GM21619 (cell line): Measurements from ENCODE around the gene SEMA4D.
"Not testable (repeated sequence)": the region's sequence is repeated elsewhere in the genome, so short reads cannot be mapped to it uniquely, and the experiment has no call there.

Source experiments
- ATAC-seq: cut with Tn5 transposase; IDR thresholded peaks from one replicate; pipeline ENCODE4 v1.9.1; 2021; ENCODE audit not compliant: unreplicated experiment

The SEMA4D gene

GRCh38 chr9:89483592-89484474 lies 14.1 kb downstream of the SEMA4D start:
- peak; percentile 79 for ATAC-seq

DNA sequence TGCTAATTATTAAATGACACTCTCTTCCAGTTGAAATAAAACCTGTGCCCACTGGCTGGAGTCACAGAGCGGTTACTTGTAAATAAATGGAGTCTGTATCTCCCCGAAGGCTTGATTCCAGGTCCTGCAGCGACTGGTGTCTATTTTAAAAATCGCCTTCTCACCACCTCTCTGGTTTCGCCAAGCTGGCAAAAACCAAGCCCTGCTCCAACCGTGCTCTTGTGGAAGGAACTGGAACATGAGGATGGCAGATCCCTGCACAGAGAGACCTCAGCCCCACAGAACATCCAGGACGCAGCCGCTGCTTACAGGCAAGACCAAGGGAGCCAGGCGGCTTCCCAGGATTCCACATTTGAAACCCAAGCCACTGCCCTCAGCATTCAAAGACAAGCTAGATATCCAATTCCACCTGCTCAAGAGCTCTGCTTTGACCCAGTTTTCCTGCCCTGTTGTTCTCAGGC lies 15.0 kb downstream of the SEMA4D start:
- no peak for ATAC-seq

DNA sequence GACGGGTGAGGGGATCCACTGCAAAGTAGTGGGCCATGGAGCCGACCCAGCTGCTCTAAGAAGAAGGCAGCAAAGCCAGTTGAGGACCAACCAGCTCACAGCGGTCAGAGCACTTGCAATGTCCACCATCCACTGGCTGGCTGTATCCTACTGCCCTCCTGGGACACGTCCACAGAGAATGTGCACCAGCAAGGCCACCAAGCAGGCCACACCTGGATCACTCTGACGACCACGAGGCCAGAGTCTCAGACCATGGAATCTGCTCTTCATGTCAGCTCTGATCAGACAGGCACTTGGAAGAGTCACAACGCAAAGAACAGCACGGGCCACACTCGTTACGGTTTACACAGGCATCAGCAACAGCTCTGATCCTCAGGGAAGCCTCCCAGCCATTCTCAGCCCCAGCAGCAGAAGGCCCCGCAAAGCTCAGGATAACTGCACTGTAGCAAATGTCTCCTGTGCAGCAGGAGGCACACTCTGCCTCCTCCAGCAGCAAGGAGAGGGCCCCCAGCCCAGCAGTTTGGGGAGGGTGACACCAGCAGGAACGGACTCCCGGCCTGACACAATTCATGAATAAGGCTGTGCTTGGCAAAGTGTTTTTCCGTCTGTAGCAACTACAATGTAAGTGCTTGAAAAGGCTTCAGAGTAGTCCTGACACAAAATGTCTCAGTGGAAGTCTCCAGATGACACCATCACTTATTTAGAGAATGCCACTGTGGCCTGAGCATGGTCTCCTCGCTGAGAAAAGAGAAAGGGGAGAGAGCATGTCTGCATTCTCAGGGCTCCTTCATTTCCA lies 15.7 kb downstream of the SEMA4D start:
- ATAC-seq, result no peak

DNA sequence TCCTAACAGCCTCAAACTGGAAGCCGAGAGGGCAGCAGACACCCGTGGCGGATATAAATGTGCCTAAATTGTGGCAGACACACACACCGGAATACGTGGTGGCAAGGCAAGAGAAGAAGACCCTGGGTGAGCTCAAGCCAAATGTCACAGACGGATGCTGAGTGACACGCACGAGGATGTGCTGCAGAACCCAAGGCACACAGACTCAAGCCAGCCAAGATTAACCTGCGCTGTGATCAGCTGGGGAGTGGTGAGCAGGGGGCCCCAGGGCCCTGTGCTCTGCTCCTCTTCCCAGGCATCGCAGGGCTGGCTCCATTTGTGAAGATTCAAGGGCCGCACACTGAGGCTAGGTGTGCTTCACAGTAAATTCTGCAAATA lies 16.4 kb downstream of the SEMA4D start:
- no peak for ATAC-seq

- ATAC-seq, result no peak
Measured at GRCh38 chr9:89480825-89481537, 16.9 kb downstream of the SEMA4D start.

DNA sequence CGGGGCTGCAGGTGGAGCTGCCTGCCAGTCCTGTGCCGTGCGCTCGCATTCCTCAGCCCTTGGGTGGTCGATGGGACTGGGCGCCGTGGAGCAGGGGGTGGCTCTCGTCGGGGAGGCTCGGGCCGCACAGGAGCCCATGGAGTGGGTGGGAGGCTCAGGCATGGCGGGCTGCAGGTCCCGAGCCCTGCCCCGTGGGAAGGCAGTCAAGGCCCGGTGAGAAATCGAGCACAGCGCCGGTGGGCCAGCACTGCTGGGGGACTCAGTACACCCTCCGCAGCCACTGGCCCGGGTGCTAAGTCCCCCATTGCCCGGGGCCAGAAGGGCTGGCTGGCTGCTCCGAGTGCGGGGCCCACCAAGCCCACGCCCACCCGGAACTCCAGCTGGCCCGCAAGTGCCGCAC lies 17.5 kb downstream of the SEMA4D start:
- not testable (repeated sequence) for ATAC-seq

DNA sequence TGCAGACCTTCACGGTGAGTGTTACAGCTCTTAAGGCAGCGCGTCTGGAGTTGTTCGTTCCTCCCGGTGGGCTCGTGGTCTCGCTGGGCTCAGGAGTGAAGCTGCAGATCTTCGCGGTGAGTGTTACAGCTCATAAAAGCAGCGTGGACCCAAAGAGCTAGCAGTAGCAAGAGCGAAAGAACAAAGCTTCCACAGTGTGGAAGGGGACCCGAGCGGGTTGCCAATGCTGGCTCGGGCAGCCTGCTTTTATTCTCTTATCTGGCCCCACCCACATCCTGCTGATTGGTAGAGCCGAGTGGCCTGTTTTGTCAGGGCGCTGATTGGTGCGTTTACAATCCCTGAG lies 18.3 kb downstream of the SEMA4D start:
- ATAC-seq, result not testable (repeated sequence)

- ATAC-seq, result no peak
Measured at GRCh38 chr9:89478821-89479668, 18.9 kb downstream of the SEMA4D start.

DNA sequence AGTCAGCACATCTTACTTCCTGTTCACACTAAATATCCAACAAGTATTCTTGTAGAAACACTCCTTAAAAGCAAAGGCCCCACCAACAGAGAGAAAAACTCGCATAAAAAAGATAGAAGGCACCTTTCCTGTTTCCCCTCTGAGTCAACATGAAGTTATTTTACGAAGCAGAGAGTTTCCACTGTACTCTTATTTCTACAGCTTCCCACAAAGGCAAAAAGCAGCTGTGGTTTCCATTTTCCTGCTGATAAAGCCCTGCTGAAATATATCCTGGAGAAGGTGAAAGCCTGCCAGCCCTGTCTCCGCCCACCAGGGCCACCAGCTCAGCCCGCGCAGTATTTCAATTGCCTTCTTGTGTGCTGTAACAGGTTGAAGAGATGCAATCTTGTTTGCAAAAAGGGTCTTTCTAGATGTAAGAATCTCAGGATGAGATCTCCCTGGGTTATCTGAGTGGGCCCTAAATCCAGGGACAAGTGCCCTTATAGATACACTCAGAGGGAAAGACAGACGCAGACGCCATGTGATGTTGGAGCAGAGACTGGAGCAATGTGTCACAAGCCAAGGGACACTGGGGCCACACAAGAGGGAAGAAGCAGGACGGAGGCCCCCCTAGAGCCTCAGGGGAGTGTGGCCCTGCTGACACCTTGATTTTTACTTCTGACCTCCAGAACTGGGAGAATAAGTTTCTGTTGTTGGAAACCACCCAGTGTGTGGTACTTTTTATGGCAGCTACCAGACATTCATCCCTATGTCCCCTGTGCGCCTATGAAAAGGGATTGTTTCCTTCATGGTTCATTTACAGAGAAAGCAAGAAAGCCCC lies 19.9 kb downstream of the SEMA4D start:
- no peak for ATAC-seq

DNA sequence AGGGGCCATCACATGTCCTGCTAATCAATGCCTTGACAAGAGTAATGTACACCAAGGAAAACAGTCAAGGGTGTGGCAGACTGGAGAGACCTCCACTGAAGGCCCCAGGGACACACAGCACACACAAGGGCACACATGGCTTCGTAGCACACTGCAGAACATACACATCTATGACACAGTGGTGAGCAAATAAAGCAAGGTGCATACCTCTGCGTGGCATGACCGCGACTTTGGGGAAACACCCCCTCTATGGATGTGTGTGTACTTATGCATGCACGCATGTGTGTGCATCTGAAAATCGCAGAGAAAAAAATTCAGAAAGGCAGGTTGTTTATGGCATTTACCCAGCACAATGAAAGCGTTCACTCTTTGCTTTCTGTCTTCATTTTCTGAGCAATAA lies 20.5 kb downstream of the SEMA4D start:
- no peak for ATAC-seq

GRCh38 chr9:89476546-89476945 lies 21.4 kb downstream of the SEMA4D start:
- no peak for ATAC-seq

DNA sequence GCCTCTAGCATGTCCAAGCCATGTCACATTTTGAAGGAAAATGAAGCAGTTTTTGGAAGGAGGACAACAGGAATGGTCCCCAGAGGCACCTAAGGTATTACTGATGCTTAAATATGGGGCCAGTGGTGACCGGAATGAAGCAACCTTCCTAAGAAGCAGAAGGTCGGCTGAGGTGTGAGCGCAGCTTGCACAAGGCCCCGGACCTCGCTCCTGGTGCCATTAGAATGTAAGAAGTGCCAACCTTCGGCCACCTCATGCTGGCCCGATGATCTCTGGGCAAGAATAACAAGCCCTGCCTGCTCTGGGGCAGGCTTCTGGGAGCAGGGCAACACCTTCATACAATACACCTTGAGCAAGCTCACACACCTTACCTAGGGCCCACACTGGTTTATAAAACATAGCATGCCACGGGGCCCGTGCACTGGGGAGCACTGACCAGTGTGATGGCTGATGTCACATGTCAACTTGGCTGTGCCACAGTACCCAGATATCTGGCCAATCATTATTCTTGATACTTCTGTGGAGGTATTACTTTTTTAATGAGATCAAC lies 21.9 kb downstream of the SEMA4D start:
- ATAC-seq, result no peak

- no peak for ATAC-seq
Measured at GRCh38 chr9:89474939-89475338, 23.0 kb downstream of the SEMA4D start.

DNA sequence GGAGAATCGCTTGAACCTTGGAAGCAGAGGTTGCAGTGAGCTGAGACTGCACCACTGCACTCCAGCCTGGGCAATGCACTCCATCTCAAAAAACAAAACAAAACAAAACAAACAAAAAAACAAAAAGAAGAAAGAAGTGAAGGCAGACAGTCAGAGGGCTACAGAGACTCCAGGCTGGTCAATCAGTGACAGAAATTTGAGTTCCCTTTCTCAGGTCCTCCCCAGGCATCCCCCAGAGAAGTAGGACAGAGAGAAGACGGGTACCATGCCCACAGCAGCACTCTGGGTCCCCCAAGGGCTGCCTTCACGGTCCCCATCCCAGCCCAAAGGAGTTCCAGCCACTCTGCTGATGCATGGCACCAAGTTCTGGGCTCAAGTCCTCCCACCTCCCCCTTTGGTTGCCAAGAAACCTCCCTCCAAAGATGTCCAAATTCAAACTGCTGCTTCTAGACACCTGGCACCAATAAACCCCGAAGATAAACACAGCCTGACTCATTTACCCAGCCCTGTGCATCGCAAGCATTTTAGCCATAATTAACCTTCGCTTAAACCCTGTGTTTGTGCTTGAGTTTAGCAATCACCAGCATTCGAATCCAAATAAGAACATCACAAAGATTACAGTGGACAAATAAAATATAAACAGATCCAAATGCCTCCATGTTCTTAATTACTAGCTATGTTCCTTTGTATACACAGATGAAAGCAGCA lies 24.0 kb downstream of the SEMA4D start:
- ATAC-seq, result peak; percentile 63

GRCh38 chr9:89471796-89472320 lies 26.1 kb downstream of the SEMA4D start:
- ATAC-seq, result not testable (repeated sequence)

GRCh38 chr9:89471390-89471789 lies 26.5 kb downstream of the SEMA4D start:
- no peak for ATAC-seq

GRCh38 chr9:89470224-89470839 lies 27.6 kb downstream of the SEMA4D start:
- ATAC-seq, result no peak

DNA sequence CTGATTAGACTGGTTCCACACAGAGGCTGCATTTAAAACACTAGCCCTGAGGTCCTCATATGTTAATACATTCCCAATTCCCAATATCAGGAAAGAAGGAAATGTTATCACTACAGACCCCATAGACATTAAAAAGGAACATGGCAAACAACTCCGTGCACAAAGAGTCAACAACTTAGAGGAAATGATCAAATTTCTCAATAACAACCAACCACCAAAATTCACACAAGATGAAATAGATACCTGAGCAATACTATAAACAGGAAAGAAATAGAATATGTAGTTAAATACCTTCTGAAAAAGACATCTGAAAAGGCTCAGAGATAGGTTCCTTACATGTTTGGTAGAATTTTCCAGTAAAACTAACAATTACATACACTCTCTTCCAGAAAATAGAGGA lies 28.9 kb downstream of the SEMA4D start:
- ATAC-seq, result no peak
